HepG2 (cell line): ENCODE results near the gene HPCAL1. TPM values are rescaled to one million over a fixed set of nuclear protein-coding genes. Genes with fewer than 3 reads are reported as not detected.
A peak's percentile ranks its signal among the peaks of the same experiment; 100 is the strongest.

ENCODE experiments used
- CAMTA2 ChIP-seq: sonication (generic); formaldehyde crosslinking; IDR thresholded peaks from 2 replicates; pipeline ENCODE4 v1.4.0; 2020; ENCODE audit warnings: mild to moderate bottlenecking, missing genetic modification reagents, borderline replicate concordance
- FOXO1 ChIP-seq: sonication (generic); formaldehyde crosslinking; IDR thresholded peaks from 2 replicates; pipeline ENCODE4 v1.4.0; 2020; ENCODE audit warnings: missing genetic modification reagents
- MLX ChIP-seq: IDR thresholded peaks from 2 replicates; pipeline ENCODE4 v1.6.1; 2016
- TFDP2 ChIP-seq: sonication (generic); formaldehyde crosslinking; IDR thresholded peaks from 2 replicates; pipeline ENCODE4 v1.4.0; 2020; ENCODE audit warnings: missing genetic modification reagents
- ZBTB2 ChIP-seq: sonication (generic); formaldehyde crosslinking; IDR thresholded peaks from 2 replicates; pipeline ENCODE4 v1.8.0; 2022; ENCODE audit warnings: low read depth, missing genetic modification reagents
- ZNF546 ChIP-seq: sonication (generic); formaldehyde crosslinking; conservative IDR thresholded peaks from 2 replicates; pipeline ENCODE4 v1.8.1; 2023; ENCODE audit warnings: mild to moderate bottlenecking, missing genetic modification reagents
- ZNF569 ChIP-seq: sonication (generic); formaldehyde crosslinking; IDR thresholded peaks from 2 replicates; pipeline ENCODE4 v1.5.0; 2020; ENCODE audit warnings: mild to moderate bottlenecking, missing genetic modification reagents, moderate library complexity, borderline replicate concordance
- ZSCAN29 ChIP-seq: sonication (generic); formaldehyde crosslinking; conservative IDR thresholded peaks from 2 replicates; pipeline ENCODE4 v1.4.0; 2020; ENCODE audit warnings: mild to moderate bottlenecking, missing genetic modification reagents
- polyA plus RNA-seq, 8 experiments: library from polyadenylated mRNA; depleted of rRNA in 3 of 8; stranded (reverse) in 7 of 8; unstranded in 1 of 8; fragments of >200 nt; fragmentation: Illumina TruSeq in 4 of 8; extraction: Trizol in 4 of 8; gene quantifications; 2 replicates each; pipeline versions ENCODE4 v1.2.1 to v1.2.3, GENCODE V29; 2011 to 2016; ENCODE audit warnings: low read depth in 4 of 8, missing spikeins in 1 of 8, mixed read lengths in 1 of 8; ENCODE audit not compliant: insufficient read depth in 1 of 8
- total RNA-seq, 5 experiments: library from RNA; depleted of rRNA; stranded (reverse); fragments of >200 nt; fragmentation: Illumina TruSeq; extraction: Trizol; gene quantifications; 2 replicates each; pipeline ENCODE4 v1.2.3, GENCODE V29; 2016; ENCODE audit warnings: low read depth in 1 of 5

Gene HPCAL1
- total and polyA plus RNA-seq, 2 of the 13 experiments (the other 11 are each of a cell fraction or from before 2014, with no cell fraction given), result 29.5 to 29.9 TPM

- TF ChIP-seq TFDP2 (CRISPR knock-in tag) (peak; percentile 66; the same call in 1 of the 2 replicates), ZBTB2 (CRISPR knock-in tag) (peak; percentile 87), ZNF546 (CRISPR knock-in tag) (0 out of 2 replicates have a peak, but pooled peaks have one; percentile 54), ZNF569 (CRISPR knock-in tag) (no peak), MLX (CRISPR knock-in tag) (0 out of 2 replicates have a peak, but pooled peaks have one; percentile 21), ZSCAN29 (CRISPR knock-in tag) (no peak), CAMTA2 (CRISPR knock-in tag) (no peak), FOXO1 (CRISPR knock-in tag) (no peak; the same call in 1 of the 2 replicates)
These were observed at the start of gene HPCAL1 (continued) for GRCh38 chr2:10302479-10303180.
